B cell (primary cell): Measurements from ENCODE around the gene KLC4.

Experiments used
- CTCF ChIP-seq: fragments of 200-600 bp; IDR thresholded peaks from one replicate; pipeline ENCODE4 v1.8.0; 2022; ENCODE audit warnings: antibody characterized with exemption, mild to moderate bottlenecking
- EZH2 ChIP-seq: IDR thresholded peaks from 2 replicates; pipeline ENCODE4 v1.6.1; 2012; ENCODE audit warnings: borderline replicate concordance, low read depth, mild to moderate bottlenecking, moderate library complexity, low read length; ENCODE audit not compliant: insufficient read depth, poor library complexity, severe bottlenecking

GRCh38 chr6:43097098-43097489 is 37.7 kb downstream of the KLC4 start:
- TF ChIP-seq EZH2 (no peak), CTCF (no peak)
